Smooth muscle cell (in vitro differentiated cells): Measurements from ENCODE around the gene RCE1. TPM values are rescaled to one million over a fixed set of nuclear protein-coding genes. Genes with fewer than 3 reads are reported as not detected.

ENCODE experiments used
- DNase-seq: peaks from one replicate; lab custom pipeline; 2025; ENCODE audit not compliant: unreplicated experiment; lab: John Stamatoyannopoulos, UW
- H2AFZ ChIP-seq: fragments of 200-600 bp; sonication (generic); 2 replicates; pipeline ENCODE4 v1.6.0; 2016; ENCODE audit warnings: antibody characterized with exemption, low read depth, mild to moderate bottlenecking
- H3F3A ChIP-seq: fragments of 200-600 bp; sonication (generic); 2 replicates; pipeline ENCODE4 v1.6.0; 2017; ENCODE audit warnings: antibody characterized with exemption, low read depth
- H3K27ac ChIP-seq: fragments of 200-600 bp; sonication (generic); 2 replicates; pipeline ENCODE4 v1.5.1; 2016; ENCODE audit warnings: low read depth, mild to moderate bottlenecking
- H3K27me3 ChIP-seq: fragments of 200-600 bp; sonication (generic); 2 replicates; pipeline ENCODE4 v1.6.1; 2016; ENCODE audit warnings: low read depth, mild to moderate bottlenecking
- H3K36me3 ChIP-seq: fragments of 200-600 bp; sonication (generic); 2 replicates; pipeline ENCODE4 v1.5.1; 2016; ENCODE audit warnings: low read depth
- H3K4me1 ChIP-seq: fragments of 200-600 bp; sonication (generic); 2 replicates; pipeline ENCODE4 v1.5.1; 2016; ENCODE audit warnings: low read depth
- H3K4me2 ChIP-seq: fragments of 200-600 bp; sonication (generic); 2 replicates; pipeline ENCODE4 v1.6.0; 2016; ENCODE audit warnings: mild to moderate bottlenecking
- H3K4me3 ChIP-seq: fragments of 200-600 bp; sonication (generic); 2 replicates; pipeline ENCODE4 v1.5.1; 2016; ENCODE audit warnings: mild to moderate bottlenecking
- H3K79me2 ChIP-seq: fragments of 200-600 bp; sonication (generic); 2 replicates; pipeline ENCODE4 v1.6.0; 2016; ENCODE audit warnings: low read depth, mild to moderate bottlenecking
- H3K9ac ChIP-seq: fragments of 200-600 bp; sonication (generic); 2 replicates; pipeline ENCODE4 v1.6.0; 2016; ENCODE audit warnings: low read depth
- H3K9me3 ChIP-seq: fragments of 200-600 bp; sonication (generic); replicated peaks from 2 replicates; pipeline ENCODE4 v1.5.1; 2016; ENCODE audit warnings: low read depth
- H4K20me1 ChIP-seq: fragments of 200-600 bp; sonication (generic); 2 replicates; pipeline ENCODE4 v1.6.0; 2016; ENCODE audit warnings: low read depth
- WGBS: methylation state at CpG from one replicate; pipeline ENCODE4 v1.1.7; 2016; ENCODE audit warnings: low lambda C conversion rate; 5-methylcytosine and 5-hydroxymethylcytosine counted together
- polyA plus RNA-seq: library from polyadenylated mRNA; unstranded; fragments of >200 nt; fragmentation: Nextera tagmentation; extraction: Ambion mirVana; gene quantifications from 2 replicates; pipeline ENCODE4 v1.2.1, GENCODE V29; 2016
- total RNA-seq: library from RNA; depleted of rRNA; stranded (reverse); fragments of >200 nt; gene quantifications from 2 replicates; pipeline ENCODE4 v1.2.3, GENCODE V29; 2014
- TF ChIP-seq, protein P1 (sequence below): fragments of 200-600 bp; sonication (generic); IDR thresholded peaks from 2 replicates; pipeline ENCODE4 v1.5.1; 2017; ENCODE audit warnings: borderline replicate concordance, mild to moderate bottlenecking, antibody characterized with exemption; ENCODE audit not compliant: insufficient read depth, poor library complexity, severe bottlenecking

Gene RCE1
- total and polyA plus RNA-seq, 2 experiments from 2014 or later, result 25.2 to 33.5 TPM

DNA sequence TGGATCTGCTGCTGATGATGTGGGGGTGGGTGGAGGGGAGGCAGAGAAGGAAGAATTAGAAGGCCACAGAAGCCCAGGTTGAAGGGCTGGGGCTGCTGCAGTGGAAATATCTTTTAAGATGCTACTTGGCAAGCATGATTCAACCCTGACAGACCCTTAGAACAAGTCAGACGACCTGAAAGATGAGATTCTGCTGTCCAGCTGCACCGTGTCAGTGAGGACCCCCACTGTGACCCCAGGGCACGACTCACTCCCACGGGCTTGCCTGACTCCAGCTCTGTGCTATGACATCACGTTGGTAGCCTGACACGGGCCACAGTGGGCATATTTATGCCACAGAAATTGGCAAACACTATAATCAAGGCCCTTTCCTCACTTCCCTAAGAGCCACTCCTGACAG, 49.7 kb downstream of the RCE1 start:
- Histone ChIP-seq H3K79me2 (no peaks in the 10 kb centered on the region), H3K27me3 (no peaks in the 10 kb centered on the region), H3K27ac (no peak overlapping the region), H3K4me3 (no peak overlapping the region), H3K9ac (no peak overlapping the region), H2AFZ (no peak overlapping the region), H3K4me2 (no peak overlapping the region), H3K4me1 (peaks cover 21% of the 10 kb centered on the region), H3K36me3 (no peaks in the 10 kb centered on the region), H3K9me3 (no peaks in the 10 kb centered on the region), H3F3A (no peaks in the 10 kb centered on the region), H4K20me1 (no peaks in the 10 kb centered on the region)
- WGBS, result 55% methylated on average over 6 of the region's 6 CpGs
- TF ChIP-seq, protein P1, sequence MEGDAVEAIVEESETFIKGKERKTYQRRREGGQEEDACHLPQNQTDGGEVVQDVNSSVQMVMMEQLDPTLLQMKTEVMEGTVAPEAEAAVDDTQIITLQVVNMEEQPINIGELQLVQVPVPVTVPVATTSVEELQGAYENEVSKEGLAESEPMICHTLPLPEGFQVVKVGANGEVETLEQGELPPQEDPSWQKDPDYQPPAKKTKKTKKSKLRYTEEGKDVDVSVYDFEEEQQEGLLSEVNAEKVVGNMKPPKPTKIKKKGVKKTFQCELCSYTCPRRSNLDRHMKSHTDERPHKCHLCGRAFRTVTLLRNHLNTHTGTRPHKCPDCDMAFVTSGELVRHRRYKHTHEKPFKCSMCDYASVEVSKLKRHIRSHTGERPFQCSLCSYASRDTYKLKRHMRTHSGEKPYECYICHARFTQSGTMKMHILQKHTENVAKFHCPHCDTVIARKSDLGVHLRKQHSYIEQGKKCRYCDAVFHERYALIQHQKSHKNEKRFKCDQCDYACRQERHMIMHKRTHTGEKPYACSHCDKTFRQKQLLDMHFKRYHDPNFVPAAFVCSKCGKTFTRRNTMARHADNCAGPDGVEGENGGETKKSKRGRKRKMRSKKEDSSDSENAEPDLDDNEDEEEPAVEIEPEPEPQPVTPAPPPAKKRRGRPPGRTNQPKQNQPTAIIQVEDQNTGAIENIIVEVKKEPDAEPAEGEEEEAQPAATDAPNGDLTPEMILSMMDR, result no peak
- no peak for DNase-seq

DNA sequence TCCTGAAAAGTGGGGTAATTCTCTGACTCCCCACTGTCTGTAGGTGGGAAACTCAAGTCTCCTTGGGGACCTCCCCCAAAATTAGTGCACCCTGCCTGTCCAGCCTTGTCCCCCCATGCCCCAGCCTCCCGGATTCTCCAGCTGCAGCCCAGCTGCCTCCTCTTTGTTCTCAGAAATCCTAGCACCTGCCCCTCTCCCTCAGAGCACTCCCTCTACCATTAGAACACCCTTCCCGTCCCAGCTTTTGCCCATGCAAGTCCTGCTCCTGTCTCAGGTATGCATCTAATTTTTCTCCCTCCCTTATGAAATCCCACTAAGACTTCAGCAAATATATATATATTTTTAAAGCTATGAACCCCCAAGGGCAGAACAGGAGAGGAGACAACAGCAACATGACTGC, 50.9 kb downstream of the RCE1 start:
- DNase-seq, result no peak
- Histone ChIP-seq H2AFZ (no peak overlapping the region), H3K4me3 (no peak overlapping the region), H4K20me1 (no peaks in the 10 kb centered on the region), H3K27me3 (no peaks in the 10 kb centered on the region), H3K36me3 (no peaks in the 10 kb centered on the region), H3K79me2 (no peaks in the 10 kb centered on the region), H3K4me2 (no peak overlapping the region), H3K9me3 (no peaks in the 10 kb centered on the region), H3K9ac (no peak overlapping the region), H3F3A (no peaks in the 10 kb centered on the region), H3K4me1 (peaks cover 21% of the 10 kb centered on the region), H3K27ac (no peak overlapping the region)
- TF ChIP-seq, protein P1, result no peak
- WGBS, result 80% methylated on average over 2 of the region's 2 CpGs

Other genes starting within 250 kb of the RCE1 start
- 25.3 and 34.4 TPM in 2 replicates for gene RBM14, start 226.8 kb upstream of the RCE1 start, total RNA-seq
- gene RBM14, start 226.8 kb upstream of the RCE1 start, polyA plus RNA-seq, result 41.0 and 41.1 TPM in 2 replicates
- gene RBM4, start 204.7 kb upstream of the RCE1 start, total RNA-seq, result 110 and 125 TPM in 2 replicates
- 121 and 150 TPM in 2 replicates for gene RBM4, start 204.7 kb upstream of the RCE1 start, polyA plus RNA-seq
- gene RBM4B, start 165.6 kb upstream of the RCE1 start, total RNA-seq, result 17.0 and 17.6 TPM in 2 replicates
- gene RBM4B, start 165.6 kb upstream of the RCE1 start, polyA plus RNA-seq, result 17.8 and 23.7 TPM in 2 replicates
- gene SPTBN2, start 114.2 kb upstream of the RCE1 start, total RNA-seq, result 15.6 and 20.9 TPM in 2 replicates
- 15.7 and 18.3 TPM in 2 replicates for gene SPTBN2, start 114.2 kb upstream of the RCE1 start, polyA plus RNA-seq
- 14.7 and 15.2 TPM in 2 replicates for gene LRFN4, start 13.6 kb downstream of the RCE1 start, total RNA-seq
- gene LRFN4, start 13.6 kb downstream of the RCE1 start, polyA plus RNA-seq, result 37.6 and 43.0 TPM in 2 replicates
- gene PC, start 114.9 kb downstream of the RCE1 start, total RNA-seq, result 11.8 TPM in 2 replicates
- 21.8 and 36.1 TPM in 2 replicates for gene PC, start 114.9 kb downstream of the RCE1 start, polyA plus RNA-seq
- not detected in 2 replicates for gene C11orf86, start 131.9 kb downstream of the RCE1 start, total RNA-seq
- gene C11orf86, start 131.9 kb downstream of the RCE1 start, polyA plus RNA-seq, result not detected in 2 replicates
- 0.67 and 2.1 TPM in 2 replicates for gene SYT12, start 179.7 kb downstream of the RCE1 start, total RNA-seq
- 3.4 and 4.9 TPM in 2 replicates for gene SYT12, start 179.7 kb downstream of the RCE1 start, polyA plus RNA-seq
- 25.7 and 28.4 TPM in 2 replicates for gene RHOD, start 213.4 kb downstream of the RCE1 start, total RNA-seq
- gene RHOD, start 213.4 kb downstream of the RCE1 start, polyA plus RNA-seq, result 38.9 and 63.6 TPM in 2 replicates